SH-SY5Y (cell line): ENCODE data around the gene RAB3GAP2.

Experiments
- GATA2 ChIP-seq: IDR thresholded peaks from 2 replicates; pipeline ENCODE4 v1.6.1; 2011; ENCODE audit warnings: mild to moderate bottlenecking, low read depth, low read length
- GATA3 ChIP-seq: IDR thresholded peaks from 2 replicates; pipeline ENCODE4 v1.6.1; 2011; ENCODE audit warnings: low read depth, mild to moderate bottlenecking, low read length, moderate library complexity

Gene RAB3GAP2

DNA sequence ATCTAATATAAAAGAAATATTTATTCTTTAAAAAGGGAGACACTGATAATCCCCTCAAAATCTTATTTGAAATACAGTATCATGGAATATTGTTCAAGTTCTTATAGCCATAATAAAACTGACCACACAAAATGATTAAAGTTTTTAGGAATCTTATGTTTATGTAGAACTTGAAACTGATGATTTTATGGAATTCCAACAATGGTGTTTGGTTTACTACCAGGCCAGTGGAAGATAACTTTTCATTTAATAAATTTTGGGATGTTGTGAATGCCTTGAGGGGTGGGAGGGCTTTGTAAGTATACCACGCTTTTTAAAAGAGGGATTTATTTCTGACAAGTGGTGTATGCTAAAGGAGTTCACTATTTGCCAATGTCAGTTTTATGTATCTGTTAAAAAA, 87.7 kb downstream of the RAB3GAP2 start:
- TF ChIP-seq GATA3 = no peak
- no peak for TF ChIP-seq GATA2

DNA sequence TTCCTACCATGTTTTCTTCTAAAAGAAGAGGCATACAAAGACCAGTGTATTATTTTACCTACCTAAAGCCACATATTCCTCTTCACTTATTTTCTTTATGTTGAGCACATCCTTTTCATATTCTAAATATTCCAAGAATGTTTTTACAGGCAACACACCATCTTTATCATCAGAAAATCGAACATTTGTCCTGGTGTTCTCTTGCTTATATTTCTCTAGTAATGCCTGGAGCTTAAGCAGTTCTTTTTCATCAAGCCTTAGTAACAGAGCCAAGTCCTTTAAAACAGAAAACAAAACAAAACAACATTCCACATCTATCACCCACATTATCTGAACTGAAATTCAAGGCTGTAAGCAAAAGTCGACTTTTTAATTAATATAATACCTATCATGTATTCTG, 89.6 kb downstream of the RAB3GAP2 start:
- TF ChIP-seq GATA2 (no peak), GATA3 (no peak)

DNA sequence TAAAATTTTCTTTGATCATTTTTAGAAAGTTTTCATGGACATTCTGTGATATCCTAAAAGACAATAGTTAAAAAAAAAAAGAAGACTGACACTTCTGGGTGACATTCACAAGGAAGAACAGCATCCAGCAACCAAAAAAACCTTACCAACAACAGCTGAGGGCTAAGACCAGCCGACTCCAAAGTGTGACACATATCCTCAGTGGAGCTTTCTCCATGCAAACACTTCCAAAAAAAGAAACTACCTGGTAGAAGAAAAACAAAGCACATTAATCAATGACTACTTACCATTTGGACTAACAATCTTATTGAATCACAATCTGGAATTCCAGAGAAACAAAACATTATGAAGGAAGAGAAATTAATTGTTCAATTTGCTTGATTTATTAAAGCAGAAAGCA, 90.1 kb downstream of the RAB3GAP2 start:
- TF ChIP-seq GATA3 (no peak), GATA2 (no peak)

DNA sequence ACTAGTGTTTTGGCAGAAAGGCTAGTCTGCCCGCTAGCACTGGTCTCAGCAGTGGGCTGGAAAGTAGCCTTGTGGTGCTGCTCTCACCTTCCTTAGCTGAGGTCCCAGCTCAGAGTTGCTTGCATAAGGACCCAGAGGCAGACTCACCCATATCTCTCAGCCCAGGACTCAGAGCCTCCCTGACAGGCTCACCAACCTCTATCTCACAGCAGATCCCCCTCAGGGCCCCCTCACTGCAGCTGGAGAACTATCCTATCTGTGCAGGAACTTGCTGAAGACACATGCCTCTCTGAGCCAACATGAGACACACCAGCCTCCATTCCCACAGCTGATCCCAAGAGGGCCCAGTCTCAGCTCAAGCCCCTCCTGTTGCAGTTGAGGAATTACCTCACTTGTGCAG, 95.7 kb downstream of the RAB3GAP2 start:
- no peak for TF ChIP-seq GATA2
- no peak for TF ChIP-seq GATA3

DNA sequence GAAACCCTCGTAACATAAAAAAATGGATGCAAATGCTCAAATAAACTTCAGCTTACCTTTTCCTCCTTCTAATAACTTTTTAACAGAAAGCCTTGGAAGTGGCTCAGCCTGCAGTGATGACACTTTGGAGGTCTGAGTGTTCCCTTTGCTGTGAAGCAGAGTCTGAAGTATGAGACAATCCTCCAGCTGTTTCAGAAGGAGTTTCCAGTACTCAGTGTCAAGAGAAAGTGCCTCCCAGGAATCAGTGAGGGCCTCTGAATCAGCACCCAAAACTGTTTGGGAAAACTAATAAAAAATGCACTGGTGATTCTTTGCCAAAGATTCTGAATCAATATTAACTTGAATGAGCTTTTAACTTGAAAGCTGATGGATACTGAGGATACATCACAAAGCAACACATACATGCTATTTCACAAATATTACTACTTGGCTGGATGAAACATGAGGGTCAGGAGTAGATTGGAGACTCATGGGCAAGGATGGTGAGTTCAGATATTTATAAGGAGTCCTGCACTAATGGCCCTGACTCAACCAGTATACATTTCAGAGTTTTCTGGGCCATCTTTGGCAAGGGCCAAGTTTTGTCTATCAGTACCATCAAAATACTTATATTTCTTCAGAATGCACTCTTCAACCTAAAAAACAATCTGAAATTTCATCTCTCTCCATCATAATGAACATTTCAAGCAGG, 101.3 kb downstream of the RAB3GAP2 start:
- TF ChIP-seq GATA2 (no peak), GATA3 (no peak)

DNA sequence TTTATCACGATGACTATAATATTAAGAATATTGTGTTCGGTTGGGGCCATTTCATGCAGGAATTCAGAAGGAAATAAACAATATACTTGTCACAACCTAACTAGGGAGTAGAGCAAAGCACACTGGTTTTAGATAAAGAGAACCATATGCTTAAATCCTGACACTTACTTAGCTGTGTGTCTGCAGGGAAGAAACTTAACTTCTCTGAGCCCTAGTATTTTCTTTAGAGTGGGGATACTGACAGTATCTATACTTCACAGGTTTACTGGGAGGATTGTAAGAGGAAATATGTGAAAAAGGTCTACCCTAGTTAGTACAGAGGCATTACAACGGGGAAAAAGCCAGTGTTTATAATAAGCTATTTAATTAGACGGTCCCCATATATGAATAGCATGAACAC, 105.4 kb downstream of the RAB3GAP2 start:
- TF ChIP-seq GATA2 = no peak
- TF ChIP-seq GATA3 = no peak

DNA sequence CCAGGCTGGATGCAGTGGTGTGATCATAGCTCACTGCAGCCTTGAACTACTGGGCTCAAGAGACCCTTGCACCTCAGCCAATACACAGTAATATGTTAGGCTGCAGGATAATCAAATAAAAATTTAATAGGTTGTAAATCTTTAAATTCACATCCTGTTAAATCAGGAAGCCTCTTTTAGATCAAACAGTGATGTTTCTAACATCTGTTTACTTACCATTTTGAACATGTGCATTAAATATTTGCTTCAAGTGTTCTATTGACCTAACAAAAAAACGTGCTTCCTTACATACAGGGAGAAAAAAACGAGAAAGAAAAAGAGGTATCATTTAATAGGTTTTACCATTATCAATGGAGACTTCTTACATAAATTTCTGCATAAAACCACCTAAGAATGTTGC, 107.7 kb downstream of the RAB3GAP2 start:
- no peak for TF ChIP-seq GATA2
- no peak for TF ChIP-seq GATA3

DNA sequence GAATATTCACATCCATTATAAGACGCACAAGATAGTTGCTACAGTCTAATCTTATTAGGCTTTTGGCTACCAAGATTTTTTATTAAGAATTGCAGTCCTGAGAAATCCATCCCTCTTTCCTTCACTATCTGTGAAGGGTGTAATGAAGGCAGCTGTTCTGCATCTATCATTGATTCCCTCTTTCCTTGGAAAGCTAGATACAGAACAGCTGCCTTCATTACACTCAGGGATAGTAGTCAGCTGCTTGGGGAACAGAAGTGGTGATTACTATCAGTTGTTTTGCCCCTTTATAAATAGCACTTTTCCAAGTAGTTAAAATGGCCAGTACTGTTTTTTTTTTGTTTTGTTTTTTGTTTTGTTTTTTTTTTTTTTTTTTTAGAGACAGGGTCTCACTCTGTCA, 108.1 kb downstream of the RAB3GAP2 start:
- TF ChIP-seq GATA3 (no peak), GATA2 (no peak)

DNA sequence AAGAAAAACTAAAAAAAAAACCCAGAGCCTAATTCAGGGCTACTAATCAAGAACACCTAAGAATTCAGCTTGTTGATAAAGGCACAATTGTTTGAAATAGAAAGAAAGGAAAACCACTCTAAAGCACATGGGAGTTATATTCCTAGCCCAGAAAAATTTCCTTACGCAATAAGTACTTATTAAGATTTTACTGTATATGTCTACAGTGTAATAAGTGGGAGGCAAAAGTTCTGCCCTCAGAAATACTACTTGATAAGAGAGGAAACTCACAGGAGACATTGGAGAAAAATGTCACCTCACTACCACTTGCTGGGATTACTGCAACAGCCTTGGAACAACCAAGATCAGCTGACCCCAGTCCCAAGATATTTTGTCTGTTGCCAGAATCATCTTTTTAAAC, 112.2 kb downstream of the RAB3GAP2 start:
- no peak for TF ChIP-seq GATA2
- TF ChIP-seq GATA3 = no peak

DNA sequence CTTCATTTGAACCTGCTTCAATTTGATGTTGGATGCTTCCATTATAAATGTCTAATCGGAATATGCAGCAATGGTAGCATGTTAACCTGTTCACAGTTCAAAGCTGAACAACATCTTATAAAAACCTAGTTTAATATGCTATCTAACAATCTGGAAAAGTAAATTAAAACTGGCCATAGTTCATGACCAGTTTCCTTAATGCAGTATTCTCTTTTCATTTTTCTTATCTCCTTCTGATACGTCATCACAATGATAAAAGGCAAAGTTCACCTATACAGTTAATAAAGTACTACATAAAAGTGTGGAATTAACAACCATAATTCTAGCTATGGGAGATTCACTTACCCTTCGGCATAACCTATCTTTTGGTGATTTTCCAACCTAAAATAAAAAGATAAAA, 113.2 kb downstream of the RAB3GAP2 start:
- TF ChIP-seq GATA3 = no peak

DNA sequence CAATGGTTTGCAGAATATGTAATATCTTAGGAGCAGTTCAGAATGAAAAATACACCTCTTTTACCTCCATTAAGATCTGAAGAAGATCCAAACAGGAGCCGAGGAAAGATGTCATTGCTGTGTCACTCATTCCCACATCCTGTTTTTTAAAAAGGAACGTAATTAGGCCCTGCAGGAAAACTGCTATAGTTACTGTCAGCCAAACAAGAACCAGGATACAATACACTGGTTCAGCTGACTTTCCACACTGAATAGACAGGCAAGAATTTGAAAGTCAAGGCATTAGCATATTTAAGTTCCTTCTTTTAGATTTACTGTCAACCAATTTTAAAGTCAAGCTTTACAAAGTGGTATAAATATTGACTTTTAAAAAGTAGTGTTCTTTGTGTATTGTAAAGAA, 114.5 kb downstream of the RAB3GAP2 start:
- TF ChIP-seq GATA3 (no peak), GATA2 (no peak)

DNA sequence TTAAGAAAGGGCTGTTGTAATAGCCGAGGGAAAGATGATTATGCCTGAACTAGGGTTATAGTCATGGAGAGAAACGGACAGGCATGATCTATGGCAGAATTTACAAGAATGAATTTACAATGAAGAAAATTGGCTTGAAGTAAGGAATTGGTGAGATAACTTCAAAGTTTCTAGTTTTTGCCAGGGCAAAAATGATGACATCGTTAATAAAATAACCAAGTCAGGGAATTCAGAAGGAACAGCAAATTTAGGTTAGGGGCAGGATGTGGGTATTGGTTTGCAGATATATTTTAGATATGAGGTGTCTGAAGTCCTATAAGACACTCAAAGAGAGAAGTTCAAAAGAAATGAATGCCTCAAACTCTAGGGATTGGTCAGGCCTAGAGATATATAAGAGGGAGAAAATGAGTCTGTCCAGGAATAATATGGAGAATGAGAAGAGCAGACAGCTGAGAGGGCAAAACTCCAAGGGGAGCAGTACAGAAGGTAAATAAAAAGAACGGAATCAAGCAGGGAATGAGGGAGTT, 115.6 kb downstream of the RAB3GAP2 start:
- TF ChIP-seq GATA2 = no peak
- no peak for TF ChIP-seq GATA3

DNA sequence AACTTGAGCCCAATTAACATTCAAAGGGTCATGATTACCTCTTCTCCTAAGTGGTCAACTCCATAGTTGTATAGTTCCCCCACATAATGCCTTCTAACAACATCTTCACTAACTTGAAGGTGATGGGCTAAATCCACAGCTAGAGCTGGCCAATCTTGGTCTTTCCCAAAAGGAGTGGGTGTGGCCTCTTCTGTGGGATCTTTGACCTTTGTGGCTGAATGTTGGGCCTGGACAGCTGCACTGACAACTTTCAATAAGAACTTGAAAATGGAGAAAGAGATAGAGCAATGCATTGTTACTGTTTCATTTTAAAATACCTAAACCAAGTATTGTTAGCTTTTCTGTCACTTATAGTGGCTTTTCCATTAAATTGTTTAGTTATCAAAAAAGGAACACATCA, 119.1 kb downstream of the RAB3GAP2 start:
- TF ChIP-seq GATA3 (no peak), GATA2 (no peak)

DNA sequence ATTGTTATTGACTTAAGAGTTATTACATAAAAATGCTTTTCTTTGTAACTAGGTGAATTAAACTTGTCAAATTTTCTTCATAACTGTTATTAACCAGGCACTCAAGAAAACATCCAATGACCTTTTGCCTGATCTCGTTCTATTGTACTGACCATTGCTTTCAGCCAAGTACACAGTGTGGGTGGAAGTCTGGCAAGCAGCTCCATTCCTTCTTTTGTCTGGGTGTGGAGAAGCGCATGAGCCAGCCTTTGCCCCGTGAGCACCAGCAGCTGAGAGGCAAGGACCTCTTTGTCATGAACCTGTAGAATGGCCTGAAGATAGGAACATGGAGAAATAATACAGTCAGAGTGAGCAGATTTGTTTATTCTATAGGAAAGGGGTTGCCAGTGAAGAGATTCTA, 120.8 kb downstream of the RAB3GAP2 start:
- TF ChIP-seq GATA3 (no peak), GATA2 (no peak)

DNA sequence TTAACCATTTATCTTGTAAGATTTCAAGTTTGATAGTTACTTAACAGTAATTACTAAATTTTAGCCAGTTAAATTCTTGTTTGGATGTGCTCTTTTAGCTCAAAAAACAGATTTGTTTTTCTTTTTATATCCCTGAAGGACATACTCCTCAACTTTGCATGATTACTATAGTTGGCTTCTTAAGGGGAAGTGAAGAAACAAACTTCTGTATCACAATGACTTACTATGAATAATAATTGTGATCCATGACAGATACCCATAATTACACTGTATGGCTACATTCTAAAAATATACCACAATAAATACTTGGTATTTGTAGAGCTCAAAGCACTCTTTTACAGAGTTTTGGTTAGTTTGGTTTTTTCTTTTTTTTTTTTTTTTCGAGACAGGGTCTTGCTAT, 122.5 kb downstream of the RAB3GAP2 start:
- TF ChIP-seq GATA3 (no peak), GATA2 (no peak)

DNA sequence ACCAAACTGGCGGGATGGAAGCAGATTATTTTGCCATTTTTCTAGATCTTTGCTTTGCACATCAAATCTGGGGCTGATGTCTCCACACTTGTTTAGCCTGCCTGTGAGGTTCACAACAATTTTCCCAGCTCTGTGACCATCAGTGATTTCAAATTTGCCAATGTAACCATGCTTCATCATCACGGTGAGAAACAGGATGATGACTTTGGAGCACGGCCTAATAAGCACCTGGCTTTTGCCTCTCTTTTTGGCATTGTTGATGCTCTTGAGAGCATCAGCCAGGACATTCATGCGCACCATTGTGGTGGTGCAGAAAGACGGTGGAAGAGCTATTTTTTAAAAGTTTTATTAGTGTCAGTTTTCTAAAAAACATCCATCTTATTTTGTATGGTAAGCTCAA, 128.2 kb downstream of the RAB3GAP2 start:
- TF ChIP-seq GATA3 = no peak
- no peak for TF ChIP-seq GATA2

DNA sequence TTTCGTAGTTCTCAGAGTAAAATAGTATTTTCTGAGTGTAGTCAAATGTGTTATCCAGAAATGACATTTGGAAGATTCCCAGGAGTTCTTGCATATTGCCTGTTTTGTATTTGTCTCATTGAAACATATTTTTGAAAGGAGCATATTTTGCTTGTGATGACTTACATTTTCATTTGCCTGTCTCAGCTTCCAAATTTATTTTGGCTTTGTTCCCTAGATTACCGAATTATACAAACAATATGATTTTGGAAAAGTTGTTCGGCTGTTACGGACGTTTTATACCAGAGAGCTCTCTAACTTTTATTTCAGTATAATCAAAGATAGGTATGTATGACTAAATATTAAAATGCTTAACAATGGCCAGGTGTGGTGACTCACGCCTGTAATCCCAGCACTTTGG, 132.3 kb downstream of the RAB3GAP2 start:
- no peak for TF ChIP-seq GATA2
- no peak for TF ChIP-seq GATA3
